ENCODE measurements around the gene CACNA1S.

DNA sequence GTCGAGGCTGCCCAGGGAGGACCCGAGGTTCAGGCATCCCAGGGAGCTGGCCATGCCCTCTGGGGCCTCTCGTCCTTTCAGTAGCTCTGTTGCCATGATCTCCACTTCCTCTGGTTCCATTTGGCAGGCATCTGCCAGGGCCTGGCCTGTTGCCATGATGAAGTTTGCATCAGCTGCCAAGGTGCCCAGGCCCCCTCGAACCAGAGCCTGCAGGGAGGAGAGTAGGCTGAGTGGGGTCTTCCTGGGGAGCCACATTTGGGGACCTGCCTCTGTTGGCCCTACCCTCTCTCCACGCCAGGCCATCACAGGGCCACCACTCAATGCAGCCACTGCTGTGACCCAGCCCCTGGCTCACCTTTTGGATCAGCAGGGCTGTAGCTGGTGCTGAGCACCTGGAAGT, 72.3 kb downstream of the CACNA1S start:
- TF ChIP-seq, protein P1, sequence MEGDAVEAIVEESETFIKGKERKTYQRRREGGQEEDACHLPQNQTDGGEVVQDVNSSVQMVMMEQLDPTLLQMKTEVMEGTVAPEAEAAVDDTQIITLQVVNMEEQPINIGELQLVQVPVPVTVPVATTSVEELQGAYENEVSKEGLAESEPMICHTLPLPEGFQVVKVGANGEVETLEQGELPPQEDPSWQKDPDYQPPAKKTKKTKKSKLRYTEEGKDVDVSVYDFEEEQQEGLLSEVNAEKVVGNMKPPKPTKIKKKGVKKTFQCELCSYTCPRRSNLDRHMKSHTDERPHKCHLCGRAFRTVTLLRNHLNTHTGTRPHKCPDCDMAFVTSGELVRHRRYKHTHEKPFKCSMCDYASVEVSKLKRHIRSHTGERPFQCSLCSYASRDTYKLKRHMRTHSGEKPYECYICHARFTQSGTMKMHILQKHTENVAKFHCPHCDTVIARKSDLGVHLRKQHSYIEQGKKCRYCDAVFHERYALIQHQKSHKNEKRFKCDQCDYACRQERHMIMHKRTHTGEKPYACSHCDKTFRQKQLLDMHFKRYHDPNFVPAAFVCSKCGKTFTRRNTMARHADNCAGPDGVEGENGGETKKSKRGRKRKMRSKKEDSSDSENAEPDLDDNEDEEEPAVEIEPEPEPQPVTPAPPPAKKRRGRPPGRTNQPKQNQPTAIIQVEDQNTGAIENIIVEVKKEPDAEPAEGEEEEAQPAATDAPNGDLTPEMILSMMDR (IDR thresholded peaks at IDR 0.05; ENCODE audit: insufficient read depth, low read length, poor library complexity, severe bottlenecking): no peak
- no peak for TF ChIP-seq EZH2phosphoT487 (conservative IDR thresholded peaks at IDR 0.05; ENCODE audit: low read length)
